ENCODE data around the gene SYTL3.

DNA sequence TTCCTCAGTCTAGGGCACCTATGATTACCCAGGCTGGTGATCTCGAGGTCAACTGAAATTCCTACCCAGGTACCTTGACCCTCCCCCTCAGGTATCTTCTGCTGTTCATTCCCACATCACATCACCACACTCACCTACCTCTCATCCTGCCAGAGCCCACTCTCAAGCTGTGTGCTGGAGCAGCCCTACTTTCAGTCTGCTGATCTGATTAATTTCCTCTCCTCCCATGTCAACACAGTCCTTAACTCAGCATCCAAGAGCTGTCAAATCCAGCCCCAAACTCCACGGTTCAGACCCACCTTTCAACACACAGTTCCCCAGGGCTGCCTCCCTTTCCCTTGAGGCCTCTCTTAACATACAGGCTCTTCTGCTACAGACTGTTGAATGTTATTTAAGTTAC lies 126.9 kb downstream of the SYTL3 start:
- TF ChIP-seq, protein P1, sequence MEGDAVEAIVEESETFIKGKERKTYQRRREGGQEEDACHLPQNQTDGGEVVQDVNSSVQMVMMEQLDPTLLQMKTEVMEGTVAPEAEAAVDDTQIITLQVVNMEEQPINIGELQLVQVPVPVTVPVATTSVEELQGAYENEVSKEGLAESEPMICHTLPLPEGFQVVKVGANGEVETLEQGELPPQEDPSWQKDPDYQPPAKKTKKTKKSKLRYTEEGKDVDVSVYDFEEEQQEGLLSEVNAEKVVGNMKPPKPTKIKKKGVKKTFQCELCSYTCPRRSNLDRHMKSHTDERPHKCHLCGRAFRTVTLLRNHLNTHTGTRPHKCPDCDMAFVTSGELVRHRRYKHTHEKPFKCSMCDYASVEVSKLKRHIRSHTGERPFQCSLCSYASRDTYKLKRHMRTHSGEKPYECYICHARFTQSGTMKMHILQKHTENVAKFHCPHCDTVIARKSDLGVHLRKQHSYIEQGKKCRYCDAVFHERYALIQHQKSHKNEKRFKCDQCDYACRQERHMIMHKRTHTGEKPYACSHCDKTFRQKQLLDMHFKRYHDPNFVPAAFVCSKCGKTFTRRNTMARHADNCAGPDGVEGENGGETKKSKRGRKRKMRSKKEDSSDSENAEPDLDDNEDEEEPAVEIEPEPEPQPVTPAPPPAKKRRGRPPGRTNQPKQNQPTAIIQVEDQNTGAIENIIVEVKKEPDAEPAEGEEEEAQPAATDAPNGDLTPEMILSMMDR (IDR thresholded peaks at IDR 0.05): no peak
- no peak for TF ChIP-seq POLR2A (IDR thresholded peaks at IDR 0.05)

Measured in Peyer's patch (tissue), 4 donors.